Ovary (tissue), 3 donors: ENCODE data around the gene SYNPO2.

Source experiments
- CTCF ChIP-seq, 3 donors: fragments of 450-650 bp in 2 of 3; fragments of 200-600 bp in 1 of 3; IDR thresholded peaks; one replicate each; pipeline versions ENCODE4 v1.5.1 to v1.8.0; 2016 to 2022; ENCODE audit warnings: antibody characterized with exemption in 3 of 3, mild to moderate bottlenecking in 1 of 3
- EP300 ChIP-seq: sonication (generic); formaldehyde crosslinking; IDR thresholded peaks from one replicate; pipeline ENCODE4 v1.6.1; 2017; ENCODE audit warnings: antibody characterized with exemption
- POLR2A ChIP-seq: fragments of 450-650 bp; IDR thresholded peaks from one replicate; pipeline ENCODE4 v1.6.1; 2017; ENCODE audit warnings: antibody characterized with exemption, mild to moderate bottlenecking, moderate library complexity
- donor health status: DM: no; HTN: no; CAD: no.

- TF ChIP-seq CTCF (IDR thresholded peaks at IDR 0.05) (no peak), POLR2A (no peak), EP300 (no peak)
Observed at GRCh38 chr4:119038116-119038841, 149.6 kb downstream of the SYNPO2 start.
